CD4-positive, alpha-beta T cell (primary cell): ENCODE measurements around the gene SLC24A3. TPM values are rescaled to one million over a fixed set of nuclear protein-coding genes. Genes with fewer than 3 reads are reported as not detected.

Source experiments
- ATAC-seq: fragments of 200-7000 bp; cut with Tn5 transposase; one replicate; pipeline ENCODE4 v1.10.0; 2022; ENCODE audit warnings: mild to moderate bottlenecking; ENCODE audit not compliant: poor library complexity
- CTCF ChIA-PET: fragments of 350-600 bp; sonication (Branson Sonifier 250); formaldehyde crosslinking; loops from one replicate; lab custom pipeline; 2021; ENCODE audit warnings: antibody characterized with exemption, inconsistent platforms; lab: Charles Lee
- POLR2A ChIA-PET: fragments of 350-600 bp; sonication (Branson Sonifier 250); formaldehyde crosslinking; loops from one replicate; lab custom pipeline; 2021; ENCODE audit warnings: antibody characterized with exemption, inconsistent platforms; lab: Charles Lee
- DNase-seq, 14 experiments: peaks; one replicate each; pipeline ENCODE4 v3.0.0-alpha.2; 2013 to 2020; ENCODE audit warnings: mixed read lengths in 2 of 14
- H3K27ac ChIP-seq, 2 donors: one replicate each; pipeline versions ENCODE4 v1.5.1 to v1.7.0; 2013; ENCODE audit warnings: low read length in 2 of 2, low read depth in 1 of 2, mild to moderate bottlenecking in 1 of 2
- H3K27me3 ChIP-seq, 2 experiments: 1 replicate in 1 of 2; 2 replicates in 1 of 2; pipeline versions ENCODE4 v1.6.1 to v1.7.0; 2013; ENCODE audit warnings: low read length in 2 of 2, control low read depth in 1 of 2, mild to moderate bottlenecking in 1 of 2, moderate library complexity in 1 of 2; ENCODE audit not compliant: insufficient read depth in 2 of 2, control insufficient read depth in 1 of 2
- H3K36me3 ChIP-seq: one replicate; pipeline ENCODE4 v1.6.1; 2013; ENCODE audit warnings: low read length, control low read depth; ENCODE audit not compliant: insufficient read depth
- H3K4me1 ChIP-seq: one replicate; pipeline ENCODE4 v1.6.1; 2013; ENCODE audit warnings: low read length, control low read depth; ENCODE audit not compliant: insufficient read depth
- H3K4me3 ChIP-seq: one replicate; pipeline ENCODE4 v1.5.1; 2013; ENCODE audit warnings: mild to moderate bottlenecking, low read length, moderate library complexity
- H3K9me3 ChIP-seq, 2 experiments: 1 replicate in 1 of 2; 2 replicates in 1 of 2; pipeline versions ENCODE4 v1.6.1 to v1.7.0; 2013; ENCODE audit warnings: low read length in 2 of 2, mild to moderate bottlenecking in 2 of 2, control low read depth in 1 of 2, moderate library complexity in 1 of 2; ENCODE audit not compliant: control insufficient read depth in 1 of 2, insufficient read depth in 1 of 2
- H3K27ac Mint-ChIP-seq: one replicate; pipeline ENCODE4 v1.8.0; 2020; ENCODE audit warnings: mixed read lengths
- H3K27me3 Mint-ChIP-seq: one replicate; pipeline ENCODE4 v1.8.0; 2021; ENCODE audit warnings: mixed read lengths
- H3K36me3 Mint-ChIP-seq: one replicate; pipeline ENCODE4 v1.8.0; 2021; ENCODE audit warnings: low read depth, mixed read lengths
- H3K4me1 Mint-ChIP-seq: one replicate; pipeline ENCODE4 v1.8.0; 2021; ENCODE audit warnings: low read depth, mixed read lengths
- H3K4me3 Mint-ChIP-seq: one replicate; pipeline ENCODE4 v1.8.0; 2020; ENCODE audit warnings: mild to moderate bottlenecking, mixed read lengths
- H3K9me3 Mint-ChIP-seq: one replicate; pipeline ENCODE4 v1.8.0; 2020; ENCODE audit warnings: mixed read lengths
- intact Hi-C, 2 experiments: fragments of 100-400 bp; cut with DNase I in 1 of 2; cut with micrococcal nuclease in 1 of 2; formaldehyde crosslinking; loops; one replicate each; pipeline versions ENCODE4 v1.15.1 to v1.9.0; 2023 to 2025; cut with DNase I, micrococcal nuclease
- total RNA-seq, 174 experiments: library from RNA in 2 of 174; stranded (reverse) in 2 of 174; gene quantifications; one replicate each; pipeline ENCODE4 v1.2.3 and lab custom pipeline; 2021 to 2026
- TF ChIP-seq, protein P1 (sequence below): fragments of 200-600 bp; IDR thresholded peaks from one replicate; pipeline ENCODE4 v1.8.0; 2022; ENCODE audit warnings: antibody characterized with exemption, mild to moderate bottlenecking

Gene SLC24A3
- total RNA-seq, 2 experiments from 2014 or later: not detected

DNA sequence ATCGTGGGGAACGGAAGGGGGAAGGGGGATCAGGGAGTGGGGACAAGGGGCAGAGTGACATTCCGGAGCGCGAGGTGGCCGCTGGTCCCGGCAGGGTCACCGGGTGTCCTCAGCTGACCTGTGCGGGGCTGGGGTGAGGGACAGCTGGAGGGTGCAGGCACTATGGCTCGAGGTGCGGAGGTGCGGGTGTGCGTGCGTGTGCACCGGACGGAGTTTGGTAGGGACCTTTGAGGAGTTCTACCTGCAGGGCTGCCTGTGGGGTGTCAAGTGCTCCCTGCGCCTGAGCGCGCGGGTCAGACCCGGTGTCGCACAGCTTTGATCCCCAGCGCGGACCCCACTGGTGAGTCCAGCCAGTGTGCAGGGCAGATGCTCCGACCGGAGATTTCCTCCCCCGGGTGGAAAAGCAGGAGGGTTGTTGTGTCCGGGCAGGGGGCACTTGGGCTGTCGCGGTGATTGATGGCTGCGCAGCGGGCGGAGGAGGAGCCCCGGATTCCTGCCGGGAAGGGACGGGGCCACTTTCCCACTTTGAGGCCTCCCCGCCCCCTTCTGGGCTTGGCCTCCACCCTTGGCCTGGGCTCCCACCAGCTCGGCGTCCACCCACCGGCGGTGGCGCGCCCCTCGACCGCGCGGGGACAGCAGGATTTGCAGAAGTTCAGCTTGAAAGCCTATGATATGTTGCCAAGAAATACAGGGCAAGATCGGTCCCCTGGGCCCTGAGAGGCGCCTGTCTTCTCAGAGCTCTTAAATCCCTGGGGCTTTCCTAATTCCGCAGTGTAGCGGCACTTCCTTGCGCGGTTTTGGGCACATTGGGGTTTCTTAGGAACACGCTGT, 546.3 kb downstream of the SLC24A3 start:
- Histone ChIP-seq H3K27me3 (peaks cover 23 to 29% of the 10 kb centered on the region in 2 experiments), H3K4me1 (peaks cover 8% of the 10 kb centered on the region), H3K27ac (no peak overlapping the region), H3K4me3 (peak overlapping the region; percentile 37), H3K36me3 (no peaks in the 10 kb centered on the region), H3K9me3 (peaks cover 0 to 18% of the 10 kb centered on the region in 2 experiments)
- Mint-ChIP-seq H3K9me3 (no peaks in the 10 kb centered on the region), H3K27me3 (peaks cover 34% of the 10 kb centered on the region), H3K27ac (no peak overlapping the region), H3K36me3 (no peaks in the 10 kb centered on the region), H3K4me1 (no peaks in the 10 kb centered on the region), H3K4me3 (peak overlapping the region; percentile 38)
- ChIA-PET POLR2A (no interaction called here), CTCF (no interaction called here)
- DNase-seq (peak in 2 of 14 experiments; percentile 47 to 58), ATAC-seq (no peak)
- TF ChIP-seq, protein P1, sequence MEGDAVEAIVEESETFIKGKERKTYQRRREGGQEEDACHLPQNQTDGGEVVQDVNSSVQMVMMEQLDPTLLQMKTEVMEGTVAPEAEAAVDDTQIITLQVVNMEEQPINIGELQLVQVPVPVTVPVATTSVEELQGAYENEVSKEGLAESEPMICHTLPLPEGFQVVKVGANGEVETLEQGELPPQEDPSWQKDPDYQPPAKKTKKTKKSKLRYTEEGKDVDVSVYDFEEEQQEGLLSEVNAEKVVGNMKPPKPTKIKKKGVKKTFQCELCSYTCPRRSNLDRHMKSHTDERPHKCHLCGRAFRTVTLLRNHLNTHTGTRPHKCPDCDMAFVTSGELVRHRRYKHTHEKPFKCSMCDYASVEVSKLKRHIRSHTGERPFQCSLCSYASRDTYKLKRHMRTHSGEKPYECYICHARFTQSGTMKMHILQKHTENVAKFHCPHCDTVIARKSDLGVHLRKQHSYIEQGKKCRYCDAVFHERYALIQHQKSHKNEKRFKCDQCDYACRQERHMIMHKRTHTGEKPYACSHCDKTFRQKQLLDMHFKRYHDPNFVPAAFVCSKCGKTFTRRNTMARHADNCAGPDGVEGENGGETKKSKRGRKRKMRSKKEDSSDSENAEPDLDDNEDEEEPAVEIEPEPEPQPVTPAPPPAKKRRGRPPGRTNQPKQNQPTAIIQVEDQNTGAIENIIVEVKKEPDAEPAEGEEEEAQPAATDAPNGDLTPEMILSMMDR: no peak
- intact Hi-C loops: no loop called here

DNA sequence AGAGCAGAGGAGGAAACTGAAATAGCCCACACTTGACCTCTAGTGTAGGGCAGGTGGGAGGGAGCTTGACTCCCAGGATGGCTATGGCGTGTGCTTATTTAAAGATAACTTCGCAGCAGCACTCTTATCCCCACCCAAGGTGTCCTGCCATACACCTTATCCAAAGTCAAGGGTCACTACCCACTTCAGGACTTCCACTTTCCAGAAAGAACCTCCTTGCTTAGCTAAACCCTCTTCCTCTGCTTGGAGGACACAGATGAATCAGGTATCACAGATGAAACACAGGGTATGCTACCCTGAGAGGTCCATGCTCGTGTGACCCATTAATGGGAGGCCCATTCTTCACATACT, 547.9 kb downstream of the SLC24A3 start:
- no peaks in the 10 kb centered on the region for H3K36me3 ChIP-seq
- DNase-seq (no peak), ATAC-seq (no peak)
- Mint-ChIP-seq H3K4me1 (no peaks in the 10 kb centered on the region), H3K36me3 (no peaks in the 10 kb centered on the region), H3K27ac (no peak overlapping the region), H3K9me3 (no peaks in the 10 kb centered on the region), H3K27me3 (peaks cover 38% of the 10 kb centered on the region), H3K4me3 (no peak overlapping the region)
- H3K4me1 ChIP-seq: peaks cover 8% of the 10 kb centered on the region
- H3K9me3 ChIP-seq: peaks cover 0 to 18% of the 10 kb centered on the region in 2 experiments
- TF ChIP-seq, protein P1: no peak
- peaks cover 23 to 29% of the 10 kb centered on the region in 2 experiments for H3K27me3 ChIP-seq
- intact Hi-C loops: no loop called here
- ChIA-PET CTCF (no interaction called here), POLR2A (no interaction called here)
- H3K4me3 ChIP-seq: no peak overlapping the region
- H3K27ac ChIP-seq: no peak overlapping the region

DNA sequence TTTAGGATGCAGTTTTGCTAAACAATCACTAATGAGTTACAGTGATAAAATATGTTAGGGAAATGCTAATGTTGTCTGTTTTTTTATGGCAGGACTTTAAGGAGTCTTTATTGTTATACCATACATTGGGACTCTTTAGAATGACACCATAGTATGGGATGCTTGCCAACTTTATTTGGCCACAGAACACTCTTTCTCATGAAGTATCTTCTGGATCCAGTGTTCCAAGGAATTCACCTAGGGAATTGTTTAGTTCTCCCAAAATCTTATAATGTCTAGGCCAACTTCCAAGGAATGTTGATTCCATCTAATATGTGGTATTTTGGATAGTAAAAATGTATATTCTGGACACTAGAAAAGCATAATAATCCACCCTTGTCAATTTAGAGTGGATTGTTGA, 548.9 kb downstream of the SLC24A3 start:
- H3K36me3 Mint-ChIP-seq: no peaks in the 10 kb centered on the region

More for the DNA sequence above, 548.9 kb downstream of the SLC24A3 start:
- intact Hi-C loops: no loop called here
- Mint-ChIP-seq H3K4me1 (no peaks in the 10 kb centered on the region), H3K9me3 (no peaks in the 10 kb centered on the region), H3K4me3 (no peak overlapping the region), H3K27ac (no peak overlapping the region), H3K27me3 (peaks cover 37% of the 10 kb centered on the region)
- H3K36me3 ChIP-seq: no peaks in the 10 kb centered on the region
- H3K9me3 ChIP-seq: peaks cover 0 to 18% of the 10 kb centered on the region in 2 experiments
- ChIA-PET CTCF (no interaction called here), POLR2A (no interaction called here)
- DNase-seq: no peak
- ATAC-seq: no peak
- H3K27me3 ChIP-seq: peaks cover 23 to 29% of the 10 kb centered on the region in 2 experiments
- no peak overlapping the region for H3K4me3 ChIP-seq
- no peak overlapping the region for H3K27ac ChIP-seq
- peaks cover 8% of the 10 kb centered on the region for H3K4me1 ChIP-seq
- TF ChIP-seq, protein P1: no peak
